Measurements from ENCODE around the gene LRP3.

GRCh38 chr19:33163481-33163880 is 30.6 kb upstream of the LRP3 start:
- TF ChIP-seq CTCF (IDR thresholded peaks at IDR 0.05; ENCODE audit: low read depth, low read length, poor library complexity, severe bottlenecking) = no peak
- TF ChIP-seq EZH2phosphoT487 (IDR thresholded peaks at IDR 0.05; ENCODE audit: borderline replicate concordance, low read length) = no peak

Measured in DOHH2 (cell line).